Muscle of leg (tissue), 16 donors: ENCODE data around the gene FRMD8. TPM values are rescaled to one million over a fixed set of nuclear protein-coding genes. Genes with fewer than 3 reads are reported as not detected.
A peak's percentile ranks its signal among the peaks of the same experiment; 100 is the strongest.

Source experiments
- DNase-seq: peaks from one replicate; pipeline ENCODE4 v3.0.0; 2013
- H3K27ac ChIP-seq: one replicate; pipeline ENCODE4 v1.5.1; 2013; ENCODE audit warnings: mild to moderate bottlenecking, low read length, control low read depth
- H3K27me3 ChIP-seq: one replicate; pipeline ENCODE4 v1.6.1; 2013; ENCODE audit warnings: low read length; ENCODE audit not compliant: control insufficient read depth, insufficient read depth
- H3K36me3 ChIP-seq: one replicate; pipeline ENCODE4 v1.6.1; 2013; ENCODE audit warnings: low read length; ENCODE audit not compliant: control insufficient read depth, insufficient read depth
- H3K4me1 ChIP-seq: one replicate; pipeline ENCODE4 v1.6.1; 2013; ENCODE audit warnings: low read length; ENCODE audit not compliant: control insufficient read depth, insufficient read depth
- H3K4me3 ChIP-seq: one replicate; pipeline ENCODE4 v1.5.1; 2013; ENCODE audit warnings: low read length, control low read depth
- H3K9me3 ChIP-seq: replicated peaks from 2 replicates; pipeline ENCODE4 v1.6.1; 2013; ENCODE audit warnings: low read depth, low read length; ENCODE audit not compliant: control insufficient read depth
- WGBS: methylation state at CpG from one replicate; pipeline ENCODE4 v1.1.5; 2013; ENCODE audit warnings: missing lambda C conversion rate; ENCODE audit not compliant: insufficient coverage; 5-methylcytosine and 5-hydroxymethylcytosine counted together
- long read RNA-seq, 11 donors: transcript quantifications; one replicate each; lab custom pipeline, GENCODE V29; 2026
- polyA plus RNA-seq, 8 donors: library from polyadenylated mRNA; unstranded; fragments of 120-200 nt; gene quantifications; one replicate each; pipeline versions ENCODE4 v1.2.1 to v1.2.3, GENCODE V29; 2013; ENCODE audit warnings: inconsistent platforms in 1 of 8, low replicate concordance in 1 of 8; ENCODE audit not compliant: insufficient read length in 8 of 8, insufficient read depth in 1 of 8
- total RNA-seq: library from RNA; stranded (reverse); fragments of 120-200 nt; gene quantifications from one replicate; pipeline ENCODE4 v1.2.4, GENCODE V29; 2013

The FRMD8 gene
- total RNA-seq (8.8 TPM), polyA plus RNA-seq (10 to 100 TPM in 6 of 8 donors, 1 to 10 TPM in 2; 8.2 to 12.4 (median 10.3) TPM)
- long read RNA-seq, donor 1: 0 reads
- long read RNA-seq, donor 2, partial matches to known transcripts: 0 of 1 reads
- long read RNA-seq, donor 2, other reads (novel, unspliced or antisense): 0 of 1 reads
- long read RNA-seq, donor 3, partial matches to known transcripts: 0 of 2 reads
- long read RNA-seq, donor 3, other reads (novel, unspliced or antisense): 0 of 2 reads
- long read RNA-seq, donor 4, partial matches to known transcripts: 0 of 6 reads
- long read RNA-seq, donor 4, other reads (novel, unspliced or antisense): 0 of 6 reads
- long read RNA-seq, donor 5, transcript FRMD8-201 (11 exons, 3,723 nt): major isoform, 8 of 10 reads
- long read RNA-seq, donor 5, partial matches to known transcripts: 0 of 10 reads
- long read RNA-seq, donor 5, other reads (novel, unspliced or antisense): 0 of 10 reads
- long read RNA-seq, donor 6, transcript FRMD8-201 (11 exons, 3,723 nt): major isoform, 5 of 6 reads
- long read RNA-seq, donor 6, partial matches to known transcripts: 0 of 6 reads
- long read RNA-seq, donor 6, other reads (novel, unspliced or antisense): 0 of 6 reads
- long read RNA-seq, donor 7, partial matches to known transcripts: 0 of 4 reads
- long read RNA-seq, donor 7, other reads (novel, unspliced or antisense): 0 of 4 reads
- long read RNA-seq, donor 8: 0 reads
- long read RNA-seq, donor 9, partial matches to known transcripts: 0 of 2 reads
- long read RNA-seq, donor 9, other reads (novel, unspliced or antisense): 0 of 2 reads
- long read RNA-seq, donor 10, partial matches to known transcripts: 0 of 1 reads
- long read RNA-seq, donor 10, other reads (novel, unspliced or antisense): 0 of 1 reads
- long read RNA-seq, donor 11, partial matches to known transcripts: 20 of 22 reads
- long read RNA-seq, donor 11, other reads (novel, unspliced or antisense): 0 of 22 reads

- no peaks in the 10 kb centered on the region for H3K9me3 ChIP-seq
- peak within 1 kb of the TSS; percentile 94 for H3K4me3 ChIP-seq
- WGBS: under 1% methylated on average over 64 of the region's 76 CpGs
- H3K36me3 ChIP-seq: peaks cover 19% of the 10 kb centered on the region
- no peaks in the 10 kb centered on the region for H3K27me3 ChIP-seq
- H3K4me1 ChIP-seq: peaks cover 60% of the 10 kb centered on the region
- DNase-seq: peak; percentile 95
- peak within 1 kb of the TSS; percentile 86 for H3K27ac ChIP-seq
Measured at GRCh38 chr11:65386307-65387140, at the start of gene FRMD8. Gene FRMD8, plus strand, starts transcription at chr11:65386637. Its CDS starts 400 bp downstream, at chr11:65387037.

- 91% methylated on average over 7 of the region's 7 CpGs for WGBS
- no peak overlapping the region for H3K4me3 ChIP-seq
- DNase-seq: no peak
- H3K27me3 ChIP-seq: no peaks in the 10 kb centered on the region
- H3K9me3 ChIP-seq: no peaks in the 10 kb centered on the region
- H3K4me1 ChIP-seq: peaks cover 12% of the 10 kb centered on the region
- peaks cover 57% of the 10 kb centered on the region for H3K36me3 ChIP-seq
- H3K27ac ChIP-seq: no peak overlapping the region
Measured at GRCh38 chr11:65338676-65339075, 47.8 kb upstream of the FRMD8 start.

DNA sequence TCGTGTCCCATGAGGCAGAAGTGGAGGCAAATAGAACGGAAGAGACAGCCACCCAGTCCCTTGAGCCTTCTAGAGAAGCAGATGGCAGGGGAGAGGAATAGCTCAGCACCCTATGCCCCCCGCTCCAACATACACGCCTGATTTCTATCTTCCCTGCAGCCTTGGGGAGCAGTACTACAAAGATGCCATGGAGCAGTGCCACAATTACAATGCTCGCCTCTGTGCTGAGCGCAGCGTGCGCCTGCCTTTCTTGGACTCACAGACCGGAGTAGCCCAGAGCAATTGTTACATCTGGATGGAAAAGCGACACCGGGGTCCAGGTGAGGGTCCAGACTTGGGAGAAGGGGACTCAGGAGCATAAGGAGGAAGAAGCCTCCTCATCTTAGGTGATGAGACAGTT is 46.2 kb upstream of the FRMD8 start:
- no peak for DNase-seq
- H3K4me1 ChIP-seq: peaks cover 3% of the 10 kb centered on the region
- no peak overlapping the region for H3K27ac ChIP-seq
- 20% methylated on average over 1 of the region's 11 CpGs for WGBS
- H3K4me3 ChIP-seq: no peak overlapping the region
- no peaks in the 10 kb centered on the region for H3K27me3 ChIP-seq
- H3K9me3 ChIP-seq: no peaks in the 10 kb centered on the region
- H3K36me3 ChIP-seq: peaks cover 72% of the 10 kb centered on the region

- no peak overlapping the region for H3K4me3 ChIP-seq
- no peaks in the 10 kb centered on the region for H3K4me1 ChIP-seq
- 93% methylated on average over 2 of the region's 3 CpGs for WGBS
- peaks cover 85% of the 10 kb centered on the region for H3K36me3 ChIP-seq
- H3K9me3 ChIP-seq: no peaks in the 10 kb centered on the region
- H3K27ac ChIP-seq: no peak overlapping the region
- H3K27me3 ChIP-seq: no peaks in the 10 kb centered on the region
- no peak for DNase-seq
Measured at GRCh38 chr11:65341856-65342255, 44.6 kb upstream of the FRMD8 start.

DNA sequence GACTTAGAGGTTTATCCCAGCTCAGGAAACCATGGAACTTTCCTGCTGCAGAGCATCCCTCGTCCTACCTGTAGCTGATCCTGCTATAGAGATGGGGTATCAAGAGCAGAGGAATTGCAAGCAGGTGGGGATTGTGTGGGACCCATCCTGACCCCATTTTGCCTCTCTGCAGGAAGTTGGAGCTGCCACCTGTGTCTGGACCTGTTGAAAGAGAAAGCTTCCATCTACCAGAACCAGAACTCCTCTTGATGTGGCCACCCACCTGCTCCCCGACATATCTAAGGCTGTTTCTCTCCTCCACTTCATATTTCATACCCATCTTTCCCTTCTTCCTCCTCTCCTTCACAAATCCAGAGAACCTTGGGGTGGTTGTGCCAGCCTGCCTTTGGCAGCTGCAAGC is 34.9 kb upstream of the FRMD8 start:
- no peak for DNase-seq
- Histone ChIP-seq H3K36me3 (peaks cover 63% of the 10 kb centered on the region), H3K27me3 (peaks cover 15% of the 10 kb centered on the region), H3K4me3 (no peak overlapping the region), H3K27ac (no peak overlapping the region), H3K9me3 (no peaks in the 10 kb centered on the region), H3K4me1 (peaks cover 24% of the 10 kb centered on the region)
- 100% methylated on average over 2 of the region's 2 CpGs for WGBS

DNA sequence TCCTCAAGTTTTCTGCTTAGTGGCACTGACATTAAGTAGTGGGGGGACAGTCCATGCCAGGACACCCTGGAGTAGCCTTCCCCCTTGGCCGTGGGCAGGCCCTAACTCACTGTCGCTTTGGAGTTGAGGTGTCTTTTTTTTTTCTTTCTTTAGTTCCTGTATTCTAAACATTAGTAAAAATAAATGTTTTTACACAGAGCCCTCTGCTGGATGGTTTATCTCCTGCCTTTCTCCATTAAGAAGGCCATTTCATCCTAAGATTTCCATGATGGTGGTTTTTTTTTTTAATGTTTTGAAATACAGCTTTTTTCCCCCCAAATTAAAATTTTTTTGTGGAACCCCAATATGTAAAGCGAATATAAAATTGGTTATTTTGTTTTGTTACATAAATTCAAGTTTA is 33.7 kb upstream of the FRMD8 start:
- no peaks in the 10 kb centered on the region for H3K9me3 ChIP-seq
- H3K27me3 ChIP-seq: peaks cover 27% of the 10 kb centered on the region
- peaks cover 27% of the 10 kb centered on the region for H3K4me1 ChIP-seq
- no peak overlapping the region for H3K27ac ChIP-seq
- peak; percentile 53 for DNase-seq
- peaks cover 52% of the 10 kb centered on the region for H3K36me3 ChIP-seq
- no peak overlapping the region for H3K4me3 ChIP-seq
- no CpG with 5 or more reads among the region's 3 CpGs for WGBS

- peaks cover 31% of the 10 kb centered on the region for H3K27me3 ChIP-seq
- peaks cover 27% of the 10 kb centered on the region for H3K4me1 ChIP-seq
- no peaks in the 10 kb centered on the region for H3K9me3 ChIP-seq
- peak overlapping the region; percentile 72 for H3K27ac ChIP-seq
- no peak overlapping the region for H3K4me3 ChIP-seq
- peaks cover 46% of the 10 kb centered on the region for H3K36me3 ChIP-seq
- 77% methylated on average over 7 of the region's 7 CpGs for WGBS
- DNase-seq: no peak
Measured at GRCh38 chr11:65353376-65353775, 33.1 kb upstream of the FRMD8 start.

DNA sequence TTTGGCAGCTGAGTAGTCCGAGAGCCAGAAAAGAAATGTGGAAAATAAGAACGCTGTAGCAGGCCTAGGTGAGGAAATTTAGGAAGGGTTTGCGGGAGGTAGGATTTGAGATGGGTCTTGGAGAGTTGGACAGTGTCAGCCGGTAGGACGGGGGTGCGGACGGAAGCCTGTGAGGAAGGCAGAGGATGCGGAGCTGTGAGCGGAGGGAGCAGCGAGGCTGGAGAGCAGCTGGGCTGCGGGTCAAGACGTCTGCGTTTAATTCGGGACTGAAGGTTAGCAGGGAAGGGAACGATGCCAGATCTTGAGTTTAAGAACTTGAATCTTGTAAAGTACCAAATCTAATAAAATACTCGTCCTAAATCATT is 32.6 kb upstream of the FRMD8 start:
- WGBS: 11% methylated on average over 9 of the region's 16 CpGs
- H3K27me3 ChIP-seq: peaks cover 31% of the 10 kb centered on the region
- H3K4me1 ChIP-seq: peaks cover 27% of the 10 kb centered on the region
- H3K4me3 ChIP-seq: peak overlapping the region; percentile 42
- no peaks in the 10 kb centered on the region for H3K9me3 ChIP-seq
- peaks cover 41% of the 10 kb centered on the region for H3K36me3 ChIP-seq
- DNase-seq: no peak
- H3K27ac ChIP-seq: peak overlapping the region; percentile 72

GRCh38 chr11:65354265-65355012 is 32.0 kb upstream of the FRMD8 start, which contains the start of gene TIGD3:
Gene TIGD3, plus strand, starts transcription at chr11:65354751. Its CDS starts 1,058 bp downstream, at chr11:65355809.
- Histone ChIP-seq H3K27me3 (peaks cover 31% of the 10 kb centered on the region), H3K9me3 (no peaks in the 10 kb centered on the region), H3K36me3 (peaks cover 35% of the 10 kb centered on the region), H3K27ac (peak within 1 kb of the TSS; percentile 72), H3K4me1 (peaks cover 27% of the 10 kb centered on the region), H3K4me3 (peak within 1 kb of the TSS; percentile 42)
- under 1% methylated on average over 78 of the region's 79 CpGs for WGBS
- DNase-seq: peak; percentile 99
